Measurements from ENCODE around the gene EDEM2.
A peak's percentile ranks its signal among the peaks of the same experiment; 100 is the strongest.

The EDEM2 gene

DNA sequence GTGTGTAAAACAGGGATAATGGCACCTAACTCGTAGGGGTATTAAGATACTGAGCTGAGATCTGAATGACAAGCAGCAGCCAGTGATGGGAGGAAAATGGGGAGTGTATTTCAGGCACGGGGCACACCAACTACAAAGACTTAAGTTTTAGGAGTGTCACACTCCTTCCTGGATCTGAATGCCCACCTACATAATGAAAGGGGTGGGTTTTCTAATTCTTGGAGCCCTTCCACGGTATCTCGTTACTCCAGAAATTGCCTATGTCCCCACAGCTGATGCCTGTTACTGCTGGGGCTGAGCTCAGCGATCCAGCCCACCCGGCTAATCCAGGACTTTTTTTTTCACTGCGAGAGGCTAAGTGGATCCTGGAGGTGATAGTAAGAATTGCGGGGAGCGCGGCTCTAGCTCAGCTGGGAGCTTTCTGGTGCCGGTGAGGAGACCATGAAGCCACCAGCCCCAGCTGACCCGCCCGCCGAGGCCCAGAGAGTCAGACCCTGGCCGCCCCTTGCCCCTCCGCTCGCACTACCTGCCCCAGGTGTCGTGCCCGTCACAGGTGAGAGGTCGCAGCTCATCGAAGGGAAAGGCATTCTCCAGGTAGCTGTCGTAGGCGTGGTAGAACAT lies 727 bp downstream of the EDEM2 start:
- no peak for TF ChIP-seq CTCF (IDR thresholded peaks at IDR 0.05; ENCODE audit: low read depth, low read length)
- DNase-seq (ENCODE audit: extremely low read depth, low read depth) = no peak

DNA sequence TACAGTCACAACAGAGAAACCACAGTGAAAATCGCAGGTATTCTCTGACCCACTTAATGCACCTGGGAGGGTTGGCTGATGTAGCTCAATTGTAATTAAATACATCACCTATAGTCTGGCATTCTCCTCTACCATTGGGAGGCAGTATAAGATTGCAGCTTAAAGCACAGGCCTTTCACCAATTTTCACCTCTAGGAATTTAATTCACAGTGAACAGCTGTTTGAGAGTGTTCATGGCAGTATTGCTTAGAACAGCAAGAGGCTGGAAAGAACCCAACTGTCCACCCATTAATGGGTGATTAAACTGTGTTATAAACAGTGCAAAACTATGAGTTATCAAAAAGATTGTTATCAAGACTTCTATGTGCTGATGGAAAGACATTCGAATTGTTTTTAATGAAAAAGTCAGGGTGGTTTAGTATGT lies 2.0 kb downstream of the EDEM2 start:
- peak; percentile 74 for TF ChIP-seq CTCF (IDR thresholded peaks at IDR 0.05; ENCODE audit: low read depth, low read length)
- peak; percentile 34 for DNase-seq (ENCODE audit: extremely low read depth, low read depth)

GRCh38 chr20:35144694-35145093 lies 2.4 kb downstream of the EDEM2 start:
- no peak for DNase-seq (ENCODE audit: extremely low read depth, low read depth)
- TF ChIP-seq CTCF (IDR thresholded peaks at IDR 0.05; ENCODE audit: low read depth, low read length) = no peak

DNA sequence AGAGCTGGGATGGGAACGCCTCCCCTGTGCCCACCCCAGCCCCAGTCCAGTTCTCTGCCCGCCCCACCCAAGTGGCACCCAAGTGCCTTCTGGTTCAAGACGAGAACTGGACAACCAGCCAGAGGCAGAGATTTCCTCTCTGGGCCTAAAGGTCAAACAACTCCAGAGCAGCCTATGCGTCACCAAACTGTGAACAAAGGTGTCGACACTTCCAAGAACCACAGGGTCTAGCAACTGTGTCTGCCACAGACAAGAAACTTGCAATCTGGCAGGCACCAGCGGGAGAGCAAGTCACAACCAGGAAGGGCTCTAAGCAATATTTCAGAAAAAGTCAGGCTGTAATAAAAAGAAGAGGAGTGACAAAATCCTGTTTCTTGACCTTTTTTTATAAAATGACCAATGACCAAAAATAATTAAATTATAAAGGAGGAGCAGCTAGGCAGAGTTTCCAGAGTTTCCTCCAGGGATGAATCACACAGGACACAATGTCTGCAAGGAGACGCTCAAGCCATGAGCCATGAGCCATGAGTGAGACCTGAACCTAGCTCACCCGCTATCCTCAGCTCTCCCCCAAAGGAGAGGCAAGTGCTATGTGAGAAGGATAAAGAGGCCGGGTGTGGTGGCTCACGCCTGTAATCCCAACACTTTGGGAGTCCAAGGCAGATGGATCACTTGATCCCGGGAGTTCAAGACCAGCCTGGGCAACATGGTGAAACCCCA lies 11.1 kb downstream of the EDEM2 start:
- TF ChIP-seq CTCF (IDR thresholded peaks at IDR 0.05; ENCODE audit: low read depth, low read length) = no peak
- no peak for DNase-seq (ENCODE audit: extremely low read depth, low read depth)

DNA sequence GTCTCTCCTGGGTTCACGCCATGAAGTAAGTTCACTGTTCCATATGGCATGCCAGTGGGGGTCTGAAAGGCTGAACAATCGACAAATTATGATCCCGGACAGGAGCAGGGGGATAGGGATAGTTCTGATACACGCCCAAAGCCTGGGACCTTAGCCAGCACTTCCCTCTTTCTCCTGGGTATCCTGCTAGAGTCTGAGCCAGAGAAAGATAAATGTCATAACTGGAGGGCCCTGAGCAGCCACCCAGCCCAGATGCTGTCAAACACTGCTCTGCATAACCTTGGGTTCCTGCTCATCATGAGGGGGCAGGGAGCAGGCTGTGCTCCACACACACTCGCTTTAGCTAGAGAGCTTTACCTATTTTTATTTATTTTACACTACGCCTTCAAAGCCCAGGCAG lies 12.3 kb downstream of the EDEM2 start:
- DNase-seq (ENCODE audit: extremely low read depth, low read depth) = no peak
- no peak for TF ChIP-seq CTCF (IDR thresholded peaks at IDR 0.05; ENCODE audit: low read depth, low read length)

DNA sequence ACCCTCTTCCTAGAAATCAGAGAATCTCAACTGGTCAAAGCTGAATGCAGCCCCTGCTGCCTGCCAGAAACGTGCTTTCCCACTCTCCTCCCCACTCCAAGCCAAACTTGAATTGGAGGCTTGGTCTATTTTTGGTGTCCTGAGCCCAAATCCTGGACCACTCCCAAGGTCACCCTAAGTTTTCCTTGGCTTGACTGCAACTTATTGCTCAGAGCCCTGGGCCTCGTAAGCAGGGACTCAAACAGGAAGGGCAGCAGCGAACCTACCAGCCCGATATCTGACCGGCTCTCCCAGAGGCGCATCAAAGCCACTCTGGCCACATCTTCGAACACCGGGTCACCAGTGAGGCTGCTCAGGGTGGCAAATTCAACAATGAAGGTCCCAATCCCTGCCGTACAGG lies 12.7 kb downstream of the EDEM2 start:
- no peak for DNase-seq (ENCODE audit: extremely low read depth, low read depth)

More for the DNA sequence above, 12.7 kb downstream of the EDEM2 start:
- no peak for TF ChIP-seq CTCF (IDR thresholded peaks at IDR 0.05; ENCODE audit: low read depth, low read length)

Measured in AG09319 (cell line).